ENCODE data around the gene TMEM9. TPM values are rescaled to one million over a fixed set of nuclear protein-coding genes. Genes with fewer than 3 reads are reported as not detected.

Gene TMEM9
- total RNA-seq, 1 experiment from 2014 or later: 50.2 TPM

DNA sequence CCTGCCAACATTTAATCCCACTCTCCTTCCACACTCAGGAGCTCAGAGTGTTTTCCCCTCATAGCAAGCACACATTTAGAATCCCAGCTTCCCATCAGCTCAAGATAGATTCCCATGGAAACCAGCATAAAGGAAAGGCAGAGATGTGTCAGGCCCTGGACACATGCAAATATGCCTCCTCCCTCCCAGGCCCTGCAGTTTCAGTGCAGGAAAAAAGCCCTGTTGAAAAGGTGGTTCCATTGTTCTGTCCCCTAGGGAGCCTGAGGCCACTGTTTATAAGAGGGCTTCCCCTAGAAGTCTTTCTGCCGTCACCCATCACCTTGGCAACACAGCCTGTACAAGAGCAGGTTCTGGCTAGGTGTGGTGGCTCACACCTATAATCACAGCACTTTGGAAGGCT lies 45.7 kb downstream of the TMEM9 start:
- ChIA-PET CTCF (no interaction called here), POLR2A (no interaction called here)
- no TSS peak for BruUV-seq (replicated peaks)

DNA sequence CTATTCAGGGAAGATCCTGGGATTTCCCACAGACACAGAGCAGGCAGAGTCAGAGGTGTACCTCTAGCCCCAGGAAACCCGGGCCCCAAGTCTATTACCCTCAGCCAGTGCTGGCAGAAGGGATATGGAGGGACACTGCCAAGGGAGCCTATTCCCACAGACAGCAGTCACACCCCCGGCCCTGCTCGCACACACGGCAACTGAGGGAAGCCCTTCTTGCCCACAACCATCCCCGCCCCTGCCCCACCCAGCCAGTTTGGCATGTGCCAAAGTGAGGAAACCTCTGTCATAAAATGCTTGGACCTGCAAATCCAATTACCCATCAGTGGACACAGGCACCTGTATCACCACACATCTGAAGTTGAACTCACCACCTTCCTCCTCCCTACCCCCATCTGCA lies 48.6 kb downstream of the TMEM9 start:
- CTCF ChIA-PET: no interaction called here
- Histone ChIP-seq H3K36me3 (ENCODE audit: control insufficient read depth, insufficient read depth, low read length) (no peaks in the 10 kb centered on the region), H3K27me3 (ENCODE audit: control insufficient read depth, insufficient read depth, low read length) (no peaks in the 10 kb centered on the region), H3K9me3 (ENCODE audit: control insufficient read depth, insufficient read depth, low read depth, low read length) (no peaks in the 10 kb centered on the region), H3K4me3 (ENCODE audit: low read depth in 2 of 2, low read length in 2 of 2) (no peak overlapping the region), H3K4me1 (ENCODE audit: control insufficient read depth, insufficient read depth, low read length) (no peaks in the 10 kb centered on the region), H3K27ac (ENCODE audit: low read length) (no peak overlapping the region)
- DNase-seq (ENCODE audit: low read depth, low spot score) (no peak), ATAC-seq (no peak)
- in situ Hi-C loops (cut with HindIII; ENCODE audit: low pct_unique_long_range_greater_than_20kb, low sequenced_read_pairs) (no loop called here), intact Hi-C loops (cut with micrococcal nuclease; ENCODE audit: unreplicated experiment) (no loop called here)
- no peak for TF ChIP-seq TCF7L2 (IDR thresholded peaks at IDR 0.05; ENCODE audit: low read depth, low read length)
- TF ChIP-seq, protein P1, sequence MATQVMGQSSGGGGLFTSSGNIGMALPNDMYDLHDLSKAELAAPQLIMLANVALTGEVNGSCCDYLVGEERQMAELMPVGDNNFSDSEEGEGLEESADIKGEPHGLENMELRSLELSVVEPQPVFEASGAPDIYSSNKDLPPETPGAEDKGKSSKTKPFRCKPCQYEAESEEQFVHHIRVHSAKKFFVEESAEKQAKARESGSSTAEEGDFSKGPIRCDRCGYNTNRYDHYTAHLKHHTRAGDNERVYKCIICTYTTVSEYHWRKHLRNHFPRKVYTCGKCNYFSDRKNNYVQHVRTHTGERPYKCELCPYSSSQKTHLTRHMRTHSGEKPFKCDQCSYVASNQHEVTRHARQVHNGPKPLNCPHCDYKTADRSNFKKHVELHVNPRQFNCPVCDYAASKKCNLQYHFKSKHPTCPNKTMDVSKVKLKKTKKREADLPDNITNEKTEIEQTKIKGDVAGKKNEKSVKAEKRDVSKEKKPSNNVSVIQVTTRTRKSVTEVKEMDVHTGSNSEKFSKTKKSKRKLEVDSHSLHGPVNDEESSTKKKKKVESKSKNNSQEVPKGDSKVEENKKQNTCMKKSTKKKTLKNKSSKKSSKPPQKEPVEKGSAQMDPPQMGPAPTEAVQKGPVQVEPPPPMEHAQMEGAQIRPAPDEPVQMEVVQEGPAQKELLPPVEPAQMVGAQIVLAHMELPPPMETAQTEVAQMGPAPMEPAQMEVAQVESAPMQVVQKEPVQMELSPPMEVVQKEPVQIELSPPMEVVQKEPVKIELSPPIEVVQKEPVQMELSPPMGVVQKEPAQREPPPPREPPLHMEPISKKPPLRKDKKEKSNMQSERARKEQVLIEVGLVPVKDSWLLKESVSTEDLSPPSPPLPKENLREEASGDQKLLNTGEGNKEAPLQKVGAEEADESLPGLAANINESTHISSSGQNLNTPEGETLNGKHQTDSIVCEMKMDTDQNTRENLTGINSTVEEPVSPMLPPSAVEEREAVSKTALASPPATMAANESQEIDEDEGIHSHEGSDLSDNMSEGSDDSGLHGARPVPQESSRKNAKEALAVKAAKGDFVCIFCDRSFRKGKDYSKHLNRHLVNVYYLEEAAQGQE (IDR thresholded peaks at IDR 0.05; ENCODE audit: insufficient read depth in 1 of 2, low read depth in 2 of 2, low read length in 1 of 2): no peak
- TF ChIP-seq SIN3A (IDR thresholded peaks at IDR 0.05; ENCODE audit: borderline replicate concordance, insufficient read depth, low read depth, low read length): no peak
- TF ChIP-seq POLR2AphosphoS5 (IDR thresholded peaks at IDR 0.05; ENCODE audit: low read depth, low read length): no peak
- POLR2A ChIA-PET: no interaction called here
- no TSS peak for BruUV-seq (replicated peaks)

More for the DNA sequence above, 45.7 kb downstream of the TMEM9 start:
- in situ Hi-C loops (cut with HindIII; ENCODE audit: low pct_unique_long_range_greater_than_20kb, low sequenced_read_pairs) (no loop called here), intact Hi-C loops (cut with micrococcal nuclease; ENCODE audit: unreplicated experiment) (no loop called here)
- Histone ChIP-seq H3K9me3 (ENCODE audit: control insufficient read depth, insufficient read depth, low read depth, low read length) (no peaks in the 10 kb centered on the region), H3K27me3 (ENCODE audit: control insufficient read depth, insufficient read depth, low read length) (no peaks in the 10 kb centered on the region), H3K36me3 (ENCODE audit: control insufficient read depth, insufficient read depth, low read length) (no peaks in the 10 kb centered on the region), H3K4me1 (ENCODE audit: control insufficient read depth, insufficient read depth, low read length) (no peaks in the 10 kb centered on the region), H3K4me3 (ENCODE audit: low read depth in 2 of 2, low read length in 2 of 2) (no peak overlapping the region), H3K27ac (ENCODE audit: low read length) (no peak overlapping the region)
- no peak for ATAC-seq
- TF ChIP-seq TCF7L2 (IDR thresholded peaks at IDR 0.05; ENCODE audit: low read depth, low read length) (no peak), POLR2AphosphoS5 (IDR thresholded peaks at IDR 0.05; ENCODE audit: low read depth, low read length) (no peak)
- TF ChIP-seq, protein P2, sequence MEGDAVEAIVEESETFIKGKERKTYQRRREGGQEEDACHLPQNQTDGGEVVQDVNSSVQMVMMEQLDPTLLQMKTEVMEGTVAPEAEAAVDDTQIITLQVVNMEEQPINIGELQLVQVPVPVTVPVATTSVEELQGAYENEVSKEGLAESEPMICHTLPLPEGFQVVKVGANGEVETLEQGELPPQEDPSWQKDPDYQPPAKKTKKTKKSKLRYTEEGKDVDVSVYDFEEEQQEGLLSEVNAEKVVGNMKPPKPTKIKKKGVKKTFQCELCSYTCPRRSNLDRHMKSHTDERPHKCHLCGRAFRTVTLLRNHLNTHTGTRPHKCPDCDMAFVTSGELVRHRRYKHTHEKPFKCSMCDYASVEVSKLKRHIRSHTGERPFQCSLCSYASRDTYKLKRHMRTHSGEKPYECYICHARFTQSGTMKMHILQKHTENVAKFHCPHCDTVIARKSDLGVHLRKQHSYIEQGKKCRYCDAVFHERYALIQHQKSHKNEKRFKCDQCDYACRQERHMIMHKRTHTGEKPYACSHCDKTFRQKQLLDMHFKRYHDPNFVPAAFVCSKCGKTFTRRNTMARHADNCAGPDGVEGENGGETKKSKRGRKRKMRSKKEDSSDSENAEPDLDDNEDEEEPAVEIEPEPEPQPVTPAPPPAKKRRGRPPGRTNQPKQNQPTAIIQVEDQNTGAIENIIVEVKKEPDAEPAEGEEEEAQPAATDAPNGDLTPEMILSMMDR (IDR thresholded peaks at IDR 0.05): no peak
- TF ChIP-seq, protein P1 (IDR thresholded peaks at IDR 0.05; ENCODE audit: insufficient read depth in 1 of 2, low read depth in 2 of 2, low read length in 1 of 2): no peak
- DNase-seq (ENCODE audit: low read depth, low spot score): no peak
